HG02571 (cell line): ENCODE results near the gene FASTKD1.
A peak's percentile ranks its signal among the peaks of the same experiment; 100 is the strongest.
"Not testable (repeated sequence)": the region's sequence is repeated elsewhere in the genome, so short reads cannot be mapped to it uniquely, and the experiment has no call there.

Experiments used
- ATAC-seq: cut with Tn5 transposase; IDR thresholded peaks from one replicate; pipeline ENCODE4 v1.9.1; 2021; ENCODE audit warnings: mild to moderate bottlenecking, moderate library complexity; ENCODE audit not compliant: unreplicated experiment

The FASTKD1 gene

GRCh38 chr2:169573160-169573973 is at the start of gene FASTKD1:
Gene FASTKD1, minus strand, starts transcription at chr2:169573865. Its CDS starts 1,836 bp downstream, at chr2:169572029.
- peak; percentile 100 for ATAC-seq

GRCh38 chr2:169623235-169623634 is 49.6 kb upstream of the FASTKD1 start:
- no peak for ATAC-seq

- no peak for ATAC-seq
Measured at GRCh38 chr2:169620509-169620908, 46.8 kb upstream of the FASTKD1 start.

GRCh38 chr2:169619946-169620345 is 46.3 kb upstream of the FASTKD1 start:
- no peak for ATAC-seq

- ATAC-seq, result not testable (repeated sequence)
Measured at GRCh38 chr2:169615982-169616381, 42.3 kb upstream of the FASTKD1 start.

GRCh38 chr2:169613876-169614275 is 40.2 kb upstream of the FASTKD1 start:
- no peak for ATAC-seq

- ATAC-seq, result no peak
Measured at GRCh38 chr2:169609264-169609663, 35.6 kb upstream of the FASTKD1 start.

GRCh38 chr2:169599568-169599967 is 25.9 kb upstream of the FASTKD1 start:
- no peak for ATAC-seq

GRCh38 chr2:169598982-169599381 is 25.3 kb upstream of the FASTKD1 start:
- ATAC-seq, result no peak

- not testable (repeated sequence) for ATAC-seq
Measured at GRCh38 chr2:169596546-169596945, 22.9 kb upstream of the FASTKD1 start.

- ATAC-seq, result no peak
Measured at GRCh38 chr2:169590804-169591203, 17.1 kb upstream of the FASTKD1 start.

GRCh38 chr2:169585673-169586072 is 12.0 kb upstream of the FASTKD1 start:
- no peak for ATAC-seq

GRCh38 chr2:169584005-169584877 is 10.6 kb upstream of the FASTKD1 start, which contains the start of gene PPIG:
Gene PPIG, plus strand, starts transcription at chr2:169584351. Its CDS starts 19,691 bp downstream, at chr2:169604042.
- ATAC-seq, result peak; percentile 91

- no peak for ATAC-seq
Measured at GRCh38 chr2:169583518-169583917, 9.9 kb upstream of the FASTKD1 start.

GRCh38 chr2:169582552-169583266 is 9.0 kb upstream of the FASTKD1 start:
- ATAC-seq, result not testable (repeated sequence)

GRCh38 chr2:169579044-169579443 is 5.4 kb upstream of the FASTKD1 start:
- no peak for ATAC-seq

GRCh38 chr2:169575264-169575663 is 1.6 kb upstream of the FASTKD1 start:
- ATAC-seq, result not testable (repeated sequence)

GRCh38 chr2:169574539-169574938 is 874 bp upstream of the FASTKD1 start:
- ATAC-seq, result not testable (repeated sequence)

- ATAC-seq, result no peak
Measured at GRCh38 chr2:169573974-169574299, 272 bp upstream of the FASTKD1 start.

GRCh38 chr2:169572821-169573159 is 875 bp downstream of the FASTKD1 start:
- ATAC-seq, result no peak

- ATAC-seq, result no peak
Measured at GRCh38 chr2:169572189-169572588, 1.5 kb downstream of the FASTKD1 start.
